Measurements from ENCODE around the gene AGBL1. TPM values are rescaled to one million over a fixed set of nuclear protein-coding genes. Genes with fewer than 3 reads are reported as not detected.

The AGBL1 gene
- total RNA-seq, 1 experiment from 2014 or later, result not detected

- ChIA-PET CTCF (no interaction called here), POLR2A (no interaction called here)
- intact Hi-C loops (cut with micrococcal nuclease; ENCODE audit: unreplicated experiment), result no loop called here
These were observed 46.1 kb downstream of the AGBL1 start for GRCh38 chr15:86125775-86126174.

GRCh38 chr15:86127547-86127946, 47.9 kb downstream of the AGBL1 start:
- Mint-ChIP-seq H3K9me3 (ENCODE audit: unreplicated experiment) (no peaks in the 10 kb centered on the region), H3K4me3 (ENCODE audit: unreplicated experiment) (no peak overlapping the region), H3K27me3 (ENCODE audit: insufficient read depth, unreplicated experiment) (peaks cover 9% of the 10 kb centered on the region), H3K36me3 (ENCODE audit: insufficient read depth, unreplicated experiment) (no peaks in the 10 kb centered on the region), H3K4me1 (ENCODE audit: low read depth, unreplicated experiment) (no peaks in the 10 kb centered on the region), H3K27ac (ENCODE audit: unreplicated experiment) (no peak overlapping the region)
- H3K36me3 ChIP-seq (ENCODE audit: control insufficient read depth, insufficient read depth, low read length), result no peaks in the 10 kb centered on the region
- no TSS peak for BruUV-seq (replicated peaks)
- DNase-seq, result no peak
- H3K4me1 ChIP-seq, result no peaks in the 10 kb centered on the region
- TF ChIP-seq, protein P1, sequence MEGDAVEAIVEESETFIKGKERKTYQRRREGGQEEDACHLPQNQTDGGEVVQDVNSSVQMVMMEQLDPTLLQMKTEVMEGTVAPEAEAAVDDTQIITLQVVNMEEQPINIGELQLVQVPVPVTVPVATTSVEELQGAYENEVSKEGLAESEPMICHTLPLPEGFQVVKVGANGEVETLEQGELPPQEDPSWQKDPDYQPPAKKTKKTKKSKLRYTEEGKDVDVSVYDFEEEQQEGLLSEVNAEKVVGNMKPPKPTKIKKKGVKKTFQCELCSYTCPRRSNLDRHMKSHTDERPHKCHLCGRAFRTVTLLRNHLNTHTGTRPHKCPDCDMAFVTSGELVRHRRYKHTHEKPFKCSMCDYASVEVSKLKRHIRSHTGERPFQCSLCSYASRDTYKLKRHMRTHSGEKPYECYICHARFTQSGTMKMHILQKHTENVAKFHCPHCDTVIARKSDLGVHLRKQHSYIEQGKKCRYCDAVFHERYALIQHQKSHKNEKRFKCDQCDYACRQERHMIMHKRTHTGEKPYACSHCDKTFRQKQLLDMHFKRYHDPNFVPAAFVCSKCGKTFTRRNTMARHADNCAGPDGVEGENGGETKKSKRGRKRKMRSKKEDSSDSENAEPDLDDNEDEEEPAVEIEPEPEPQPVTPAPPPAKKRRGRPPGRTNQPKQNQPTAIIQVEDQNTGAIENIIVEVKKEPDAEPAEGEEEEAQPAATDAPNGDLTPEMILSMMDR (IDR thresholded peaks at IDR 0.05; ENCODE audit: insufficient read depth in 1 of 2, low read depth in 1 of 2, low read length in 1 of 2, severe bottlenecking in 1 of 2, unreplicated experiment in 1 of 2), result no peak
- no peaks in the 10 kb centered on the region; the same call in 1 of the 2 replicates for H3K27me3 ChIP-seq (replicated peaks; ENCODE audit: control insufficient read depth, insufficient read depth, low read length)
- POLR2A ChIA-PET, result no interaction called here
- intact Hi-C loops (cut with micrococcal nuclease; ENCODE audit: unreplicated experiment), result no loop called here
- no peak overlapping the region for H3K4me3 ChIP-seq (ENCODE audit: low read depth, low read length)
- H3K9me3 ChIP-seq, result no peaks in the 10 kb centered on the region
- CTCF ChIA-PET, result no interaction called here

More at GRCh38 chr15:86125775-86126174, 46.1 kb downstream of the AGBL1 start:
- Histone ChIP-seq H3K9me3 (no peaks in the 10 kb centered on the region), H3K27me3 (replicated peaks; ENCODE audit: control insufficient read depth, insufficient read depth, low read length) (no peaks in the 10 kb centered on the region; the same call in 1 of the 2 replicates), H3K36me3 (ENCODE audit: control insufficient read depth, insufficient read depth, low read length) (no peaks in the 10 kb centered on the region), H3K4me3 (ENCODE audit: low read depth, low read length) (no peak overlapping the region), H3K4me1 (no peaks in the 10 kb centered on the region)
- TF ChIP-seq, protein P1 (IDR thresholded peaks at IDR 0.05; ENCODE audit: insufficient read depth in 1 of 2, low read depth in 1 of 2, low read length in 1 of 2, severe bottlenecking in 1 of 2, unreplicated experiment in 1 of 2), result no peak
- no peaks in the 10 kb centered on the region for H3K36me3 Mint-ChIP-seq (ENCODE audit: insufficient read depth, unreplicated experiment)
- H3K4me1 Mint-ChIP-seq (ENCODE audit: low read depth, unreplicated experiment), result no peaks in the 10 kb centered on the region
- no TSS peak for BruUV-seq (replicated peaks)
- no peak for DNase-seq
- H3K27me3 Mint-ChIP-seq (ENCODE audit: insufficient read depth, unreplicated experiment), result peaks cover 9% of the 10 kb centered on the region
- H3K27ac Mint-ChIP-seq (ENCODE audit: unreplicated experiment), result no peak overlapping the region
- no peak overlapping the region for H3K4me3 Mint-ChIP-seq (ENCODE audit: unreplicated experiment)
- no peaks in the 10 kb centered on the region for H3K9me3 Mint-ChIP-seq (ENCODE audit: unreplicated experiment)

GRCh38 chr15:86135041-86135440, 55.4 kb downstream of the AGBL1 start:
- TF ChIP-seq, protein P1 (IDR thresholded peaks at IDR 0.05; ENCODE audit: insufficient read depth in 1 of 2, low read depth in 1 of 2, low read length in 1 of 2, severe bottlenecking in 1 of 2, unreplicated experiment in 1 of 2), result no peak
- H3K9me3 ChIP-seq, result no peaks in the 10 kb centered on the region
- Mint-ChIP-seq H3K9me3 (ENCODE audit: unreplicated experiment) (no peaks in the 10 kb centered on the region), H3K4me1 (ENCODE audit: low read depth, unreplicated experiment) (no peaks in the 10 kb centered on the region), H3K27ac (ENCODE audit: unreplicated experiment) (no peak overlapping the region), H3K27me3 (ENCODE audit: insufficient read depth, unreplicated experiment) (peaks cover 8% of the 10 kb centered on the region), H3K4me3 (ENCODE audit: unreplicated experiment) (no peak overlapping the region), H3K36me3 (ENCODE audit: insufficient read depth, unreplicated experiment) (no peaks in the 10 kb centered on the region)
- CTCF ChIA-PET, result interaction anchor here (0.7 kb wide), 1 partner anchor 208 kb away, joined by 9 read pairs; no protein-coding TSS in a partner anchor
- no TSS peak for BruUV-seq (replicated peaks)
- H3K4me3 ChIP-seq (ENCODE audit: low read depth, low read length), result no peak overlapping the region
- POLR2A ChIA-PET, result no interaction called here
- H3K27me3 ChIP-seq (replicated peaks; ENCODE audit: control insufficient read depth, insufficient read depth, low read length), result no peaks in the 10 kb centered on the region
- no peak for DNase-seq
- no peaks in the 10 kb centered on the region for H3K36me3 ChIP-seq (ENCODE audit: control insufficient read depth, insufficient read depth, low read length)
- intact Hi-C loops (cut with micrococcal nuclease; ENCODE audit: unreplicated experiment), result no loop called here
- H3K4me1 ChIP-seq, result no peaks in the 10 kb centered on the region
